Measurements from ENCODE around the gene ACAN. TPM values are rescaled to one million over a fixed set of nuclear protein-coding genes. Genes with fewer than 3 reads are reported as not detected.

ACAN gene
- total RNA-seq, 2 donors from 2014 or later = 1.6 TPM; not detected in 1

- no peaks in the 10 kb centered on the region for H3K36me3 ChIP-seq (replicated peaks in 1 of 2; ENCODE audit: insufficient read depth in 1 of 2, low read depth in 2 of 2)
- intact Hi-C loops (cut with DNase I) = loop anchor here (10.0 kb wide), 1 partner anchor 175 kb away; no protein-coding TSS in a partner anchor
Measured at GRCh38 chr15:88830016-88830415, 26.8 kb downstream of the ACAN start.

GRCh38 chr15:88832820-88833730 is 29.8 kb downstream of the ACAN start:
- intact Hi-C loops (cut with DNase I) = loop anchor here (10.0 kb wide), 1 partner anchor 178 kb away; no protein-coding TSS in a partner anchor

More at GRCh38 chr15:88830016-88830415, 26.8 kb downstream of the ACAN start:
- no peaks in the 10 kb centered on the region for H3K4me1 ChIP-seq
- 75 to 78% methylated on average over 5 of the region's 5 CpGs for WGBS, 2 donors
- no peak for DNase-seq
- no peaks in the 10 kb centered on the region for H3K9me3 ChIP-seq
- no peak overlapping the region for H3K4me3 ChIP-seq
- no peak overlapping the region for H3K27ac ChIP-seq
- ATAC-seq = no peak
- H3K27me3 ChIP-seq = no peaks in the 10 kb centered on the region
- TF ChIP-seq POLR2A (IDR thresholded peaks at IDR 0.05) (no peak), CTCF (IDR thresholded peaks at IDR 0.05) (no peak)

GRCh38 chr15:88833731-88834100 is 30.5 kb downstream of the ACAN start:
- no peaks in the 10 kb centered on the region for H3K36me3 ChIP-seq (replicated peaks in 1 of 2; ENCODE audit: insufficient read depth in 1 of 2, low read depth in 2 of 2)
- H3K9me3 ChIP-seq = no peaks in the 10 kb centered on the region
- no peak for DNase-seq
- H3K27me3 ChIP-seq = no peaks in the 10 kb centered on the region
- TF ChIP-seq POLR2A (IDR thresholded peaks at IDR 0.05) = no peak
- TF ChIP-seq CTCF (IDR thresholded peaks at IDR 0.05) = no peak
- 59 to 71% methylated on average over 8 of the region's 8 CpGs for WGBS, 2 donors
- no peak for ATAC-seq
- H3K4me1 ChIP-seq = no peaks in the 10 kb centered on the region
- no peak overlapping the region for H3K27ac ChIP-seq
- no peak overlapping the region for H3K4me3 ChIP-seq
- intact Hi-C loops (cut with DNase I) = loop anchor here (10.0 kb wide), 1 partner anchor 179 kb away; no protein-coding TSS in a partner anchor

More at GRCh38 chr15:88832820-88833730, 29.8 kb downstream of the ACAN start:
- no peak overlapping the region for H3K4me3 ChIP-seq
- H3K9me3 ChIP-seq = no peaks in the 10 kb centered on the region
- TF ChIP-seq POLR2A (IDR thresholded peaks at IDR 0.05) (no peak), CTCF (IDR thresholded peaks at IDR 0.05) (no peak)
- no peaks in the 10 kb centered on the region for H3K36me3 ChIP-seq (replicated peaks in 1 of 2; ENCODE audit: insufficient read depth in 1 of 2, low read depth in 2 of 2)
- WGBS, 2 donors = 72 to 74% methylated on average over 11 to 12 of the region's 12 CpGs
- no peak overlapping the region for H3K27ac ChIP-seq
- no peaks in the 10 kb centered on the region for H3K27me3 ChIP-seq
- no peak for DNase-seq
- no peak for ATAC-seq
- H3K4me1 ChIP-seq = no peaks in the 10 kb centered on the region

- Histone ChIP-seq H3K4me3 (no peak overlapping the region), H3K9me3 (no peaks in the 10 kb centered on the region), H3K27ac (no peak overlapping the region), H3K27me3 (no peaks in the 10 kb centered on the region), H3K4me1 (no peaks in the 10 kb centered on the region), H3K36me3 (replicated peaks in 1 of 2; ENCODE audit: insufficient read depth in 1 of 2, low read depth in 2 of 2) (no peaks in the 10 kb centered on the region)
- intact Hi-C loops (cut with DNase I) = loop anchor here (10.0 kb wide), 1 partner anchor 180 kb away; no protein-coding TSS in a partner anchor
- no peak for ATAC-seq
- DNase-seq = peak; percentile 23 to 50 (median 38)
- WGBS, 2 donors = 27 to 39% methylated on average over 12 to 14 of the region's 14 CpGs
- TF ChIP-seq CTCF (IDR thresholded peaks at IDR 0.05) (peak; percentile 26 to 65 (median 52)), POLR2A (IDR thresholded peaks at IDR 0.05) (no peak)
Measured at GRCh38 chr15:88834211-88834812, 31.1 kb downstream of the ACAN start.
